HT-29 (cell line): Measurements from ENCODE around the gene MAFG. TPM values are rescaled to one million over a fixed set of nuclear protein-coding genes. Genes with fewer than 3 reads are reported as not detected.
"Not testable (repeated sequence)": the region's sequence is repeated elsewhere in the genome, so short reads cannot be mapped to it uniquely, and the experiment has no call there.

Experiments used
- DNase-seq: peaks from one replicate; pipeline ENCODE4 v3.0.0-alpha.2; 2015; ENCODE audit warnings: low spot score
- total RNA-seq: library from RNA; depleted of rRNA; stranded (reverse); fragments of >200 nt; shearing (Covaris generic); gene quantifications from 2 replicates; pipeline ENCODE4 v1.2.3, GENCODE V29; 2014

The MAFG gene
- total RNA-seq, 1 experiment from 2014 or later, result 45.5 TPM

DNA sequence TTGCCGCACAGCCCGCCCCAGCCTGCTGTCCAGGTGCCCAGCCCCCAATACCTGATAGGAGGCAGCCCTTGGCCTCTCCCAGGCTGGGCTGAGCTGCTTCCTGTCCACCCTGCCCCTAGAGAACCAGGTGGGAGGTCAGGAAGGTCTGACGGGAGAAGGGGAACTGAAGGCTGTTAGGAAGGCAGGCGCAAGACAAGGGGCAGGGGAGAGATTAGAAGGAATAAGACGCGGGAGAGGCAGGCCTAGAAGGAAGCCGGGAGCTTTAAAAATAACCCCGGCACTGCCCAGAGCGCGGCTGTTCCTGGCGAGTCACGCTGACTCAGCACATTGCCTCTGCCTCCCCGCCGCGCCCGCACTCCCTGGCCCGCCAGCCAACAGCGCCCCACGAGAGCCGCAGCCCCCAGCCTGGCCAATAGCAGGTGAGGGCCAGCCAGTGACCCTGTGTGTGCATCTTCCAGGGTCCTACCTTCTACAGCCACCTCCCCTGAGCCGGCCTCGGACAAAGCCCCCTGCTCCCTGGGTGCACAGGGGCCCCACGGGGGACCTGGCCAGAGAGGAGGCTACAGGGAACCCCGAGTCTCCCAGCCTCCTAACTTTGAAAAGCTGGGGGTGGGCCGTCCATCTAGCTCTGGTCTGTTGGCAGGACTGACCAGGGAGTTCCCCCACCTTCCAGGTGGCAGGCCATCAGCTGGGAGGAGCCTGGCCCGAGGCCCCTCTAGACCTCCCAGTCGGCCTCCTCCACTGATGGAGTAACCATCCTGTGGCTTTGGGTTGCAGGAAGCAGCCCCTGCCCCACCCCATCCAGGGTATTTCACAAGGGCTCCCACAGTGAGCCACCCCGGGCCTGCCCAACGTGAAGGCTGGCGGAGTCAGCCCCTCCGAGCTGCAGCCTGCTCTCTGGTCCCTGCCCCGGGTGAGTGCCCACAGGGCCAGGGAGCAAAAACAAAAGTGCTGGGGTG, 4.0 kb downstream of the MAFG start:
- DNase-seq, result peak; percentile 89

DNA sequence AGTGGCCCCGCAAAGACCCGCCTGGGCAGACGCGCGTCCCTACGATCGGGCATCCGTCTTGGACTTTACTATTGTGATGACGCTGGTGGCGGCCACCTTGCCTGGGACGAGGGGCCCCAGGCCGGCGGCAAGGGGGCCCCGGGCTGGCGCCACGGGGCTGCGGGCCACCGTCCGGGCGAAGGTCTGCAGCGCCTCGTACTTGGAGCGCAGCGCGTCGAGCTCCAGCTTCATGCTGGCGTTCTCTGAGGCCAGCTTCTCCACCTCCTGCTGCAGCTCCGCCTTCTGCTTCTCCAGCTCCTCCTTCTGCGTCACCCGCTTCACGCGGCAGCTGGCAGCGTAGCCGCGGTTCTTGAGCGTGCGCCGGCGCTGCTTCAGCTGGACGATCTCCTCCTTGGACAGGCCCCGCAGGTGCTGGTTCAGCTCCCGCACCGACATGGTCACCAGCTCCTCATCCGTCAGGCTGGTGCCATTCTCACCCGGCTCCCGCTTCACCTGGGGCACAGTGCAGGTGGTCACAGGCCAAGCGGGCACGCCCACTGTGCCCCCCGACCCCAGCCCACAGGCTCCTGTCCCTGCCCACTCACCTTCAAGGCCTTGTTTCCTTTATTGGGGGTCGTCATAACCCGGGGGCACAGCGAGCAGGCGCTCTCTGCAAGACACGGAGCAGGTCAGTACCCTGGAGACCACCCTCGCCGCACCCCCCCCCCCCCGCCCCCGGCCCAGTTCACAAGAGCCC, 4.8 kb downstream of the MAFG start:
- DNase-seq, result no peak

DNA sequence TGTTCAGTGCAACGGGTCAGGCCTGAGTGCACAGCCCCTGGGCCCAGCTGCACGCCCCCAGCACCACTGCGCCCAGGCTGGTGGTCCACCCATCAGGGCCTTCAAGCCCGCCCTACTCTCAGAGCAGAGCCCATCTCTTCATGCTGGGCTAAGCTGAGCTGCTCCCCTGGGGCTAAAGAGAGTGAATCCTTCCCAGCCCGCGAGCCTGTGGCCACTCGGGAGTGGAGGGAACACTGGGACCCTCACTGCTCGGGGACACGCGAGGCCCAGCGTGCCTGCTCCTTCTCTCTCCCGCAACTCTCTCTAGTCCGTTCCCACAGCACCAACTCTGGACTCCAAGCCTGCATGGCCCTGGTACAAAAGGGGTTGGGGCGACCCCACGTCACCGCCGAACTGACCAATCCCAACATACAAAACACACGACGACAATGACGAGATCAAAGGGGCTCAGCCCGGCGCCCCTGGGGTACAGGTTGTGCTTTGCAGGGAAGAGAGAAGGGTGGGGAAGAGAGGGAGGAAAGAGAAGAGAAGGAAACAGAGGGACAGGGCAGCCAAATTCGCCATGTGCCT, 5.5 kb downstream of the MAFG start:
- no peak for DNase-seq

DNA sequence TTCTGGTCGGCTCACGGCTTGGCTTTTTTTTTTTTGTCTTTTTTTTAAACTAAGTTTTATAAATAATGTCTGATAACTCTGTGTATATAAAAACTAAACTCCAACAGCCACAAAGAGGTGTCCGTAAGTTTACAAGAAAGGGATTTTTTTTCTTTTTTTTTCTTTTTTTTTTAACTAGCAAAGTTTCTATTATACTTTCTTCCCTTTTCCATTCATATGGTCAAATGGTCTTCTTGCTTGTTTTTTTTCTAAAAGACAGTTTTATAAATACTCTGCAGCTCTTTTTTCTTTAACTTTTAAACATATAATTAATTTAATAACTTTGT, 6.0 kb downstream of the MAFG start:
- DNase-seq, result no peak

DNA sequence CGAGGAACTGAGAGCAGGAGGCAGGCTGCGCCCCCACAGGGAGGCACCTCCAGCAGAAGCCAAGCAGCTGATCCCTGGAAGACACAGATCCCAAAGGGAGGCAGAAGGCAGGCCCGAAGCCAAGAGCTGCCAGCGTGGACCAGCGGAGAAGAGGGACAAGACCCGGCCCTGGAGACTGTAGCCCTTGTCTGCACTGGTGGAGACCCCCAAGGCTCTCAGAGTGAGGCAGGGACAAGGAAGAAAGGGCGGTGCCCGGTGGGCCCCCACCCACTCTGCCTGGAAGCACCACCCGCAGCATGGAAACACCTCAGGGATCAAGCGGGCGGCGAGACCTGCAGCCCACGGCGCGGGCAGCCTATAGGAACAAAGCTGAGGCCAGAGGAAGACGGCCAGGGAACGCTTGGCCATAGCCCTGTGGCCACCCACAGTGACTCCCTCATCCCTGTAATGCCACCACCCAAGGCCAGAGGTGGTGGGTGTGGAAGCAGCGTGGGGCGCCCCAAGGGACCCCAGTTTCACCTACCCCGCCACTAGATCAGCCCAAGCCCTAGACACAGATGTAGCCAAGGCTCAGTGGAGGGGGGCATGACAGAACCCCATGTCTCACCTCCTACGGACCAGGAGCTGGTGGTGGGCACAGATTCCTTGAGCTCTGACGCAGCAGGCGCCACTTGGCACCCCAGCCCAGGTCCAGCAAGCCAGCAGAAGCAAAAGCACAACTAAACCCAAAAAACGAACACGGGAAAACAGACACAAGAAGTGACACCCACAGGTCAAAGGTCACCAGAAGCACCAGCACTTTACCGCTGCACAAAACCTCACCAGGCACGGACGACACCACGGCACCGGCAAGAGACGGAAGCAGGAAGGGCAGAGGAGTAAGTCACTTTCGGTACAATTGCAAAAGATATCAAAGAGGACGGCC, 6.7 kb downstream of the MAFG start:
- DNase-seq, result no peak

DNA sequence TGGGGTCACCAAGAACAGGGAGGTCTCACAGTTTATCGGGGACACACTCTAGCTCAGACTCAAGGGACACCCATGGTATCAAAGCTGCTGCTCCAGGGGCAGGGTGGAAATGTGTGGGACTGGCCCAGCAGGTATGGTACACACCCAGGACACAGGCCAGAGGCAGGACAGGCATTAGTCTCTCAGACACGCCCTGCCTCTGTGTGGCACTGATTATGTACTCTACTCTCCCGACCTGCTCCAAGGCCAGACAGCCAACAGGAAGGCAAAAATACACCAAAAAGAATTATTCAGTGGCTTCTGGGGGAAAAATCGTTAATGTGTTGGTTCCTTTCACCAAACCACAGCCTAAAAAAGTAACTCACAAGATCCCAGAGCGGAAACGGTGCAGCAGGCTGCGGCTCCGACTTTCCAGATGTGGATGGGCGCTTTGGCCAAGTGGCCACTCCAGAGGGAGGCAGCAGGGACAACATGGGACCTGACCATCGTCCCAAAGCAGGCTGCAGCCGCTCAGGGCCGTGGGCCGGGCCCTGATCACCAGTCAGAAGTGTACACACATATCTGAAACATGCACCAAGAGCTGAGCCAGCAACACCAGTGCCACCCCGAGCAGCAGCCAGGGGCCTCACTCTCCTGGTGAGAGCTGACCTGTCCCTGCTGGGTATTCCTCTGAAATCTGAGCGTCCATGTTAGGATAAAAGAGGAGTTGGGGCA, 8.5 kb downstream of the MAFG start:
- peak; percentile 54 for DNase-seq

DNA sequence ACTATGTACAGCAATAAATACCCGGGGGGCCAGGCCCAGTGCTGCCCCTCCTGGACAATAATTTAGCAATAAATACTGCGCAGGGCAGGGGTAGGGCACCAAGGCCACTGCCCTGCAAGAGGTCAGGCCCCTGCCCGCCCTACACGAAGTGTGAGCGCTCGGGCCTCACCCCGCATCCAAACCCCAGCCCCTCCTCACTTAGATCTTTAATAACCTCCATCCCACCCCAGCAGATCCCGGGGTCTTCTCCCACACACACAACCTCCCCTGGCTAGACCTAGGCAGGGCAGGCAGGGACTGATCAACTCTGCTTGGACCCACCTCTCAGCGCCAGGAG, 9.2 kb downstream of the MAFG start:
- DNase-seq, result not testable (repeated sequence)

DNA sequence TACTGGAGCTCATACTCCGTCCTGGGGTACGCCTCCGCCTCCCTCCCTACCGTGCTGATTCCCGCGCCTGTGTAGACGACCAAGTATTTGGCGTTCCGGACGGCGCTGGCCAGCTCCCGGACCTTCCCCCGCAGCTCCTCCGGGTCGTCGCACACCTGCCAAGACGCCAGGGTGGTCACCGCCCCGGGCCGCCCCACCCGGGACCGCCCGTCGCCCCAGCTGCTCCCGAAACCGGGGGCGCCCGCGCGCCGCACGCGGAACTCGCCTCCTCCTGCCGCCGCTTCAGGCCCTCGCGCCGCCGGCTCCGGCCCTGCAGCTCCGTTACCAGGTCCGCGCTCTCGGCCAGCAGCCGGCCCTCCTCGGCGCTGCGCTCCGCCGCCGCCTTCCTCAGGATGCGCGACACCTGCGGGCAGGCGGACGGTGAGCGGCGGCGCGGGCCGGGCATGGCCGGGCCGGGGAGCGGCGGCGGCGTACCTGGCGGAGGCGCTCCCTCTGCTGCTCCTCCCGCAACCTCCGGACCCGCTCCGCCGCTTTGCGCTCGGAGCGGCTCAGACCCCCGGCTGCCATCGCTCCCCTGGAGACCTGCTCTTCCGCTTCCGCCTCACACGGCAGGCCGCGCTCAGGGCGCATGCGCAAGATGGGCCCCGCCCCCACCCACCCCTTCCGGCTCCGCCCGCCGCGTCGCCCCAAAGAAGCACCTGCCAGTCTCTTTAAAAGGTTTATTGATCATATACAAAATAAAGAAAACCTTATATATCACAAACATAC, 9.8 kb downstream of the MAFG start, which contains the start of gene SIRT7:
SIRT7 (minus strand) TSS at position 612 of the 768 bp plus-strand sequence; CDS start at position 567, 45 bp downstream.
- DNase-seq, result peak; percentile 91

DNA sequence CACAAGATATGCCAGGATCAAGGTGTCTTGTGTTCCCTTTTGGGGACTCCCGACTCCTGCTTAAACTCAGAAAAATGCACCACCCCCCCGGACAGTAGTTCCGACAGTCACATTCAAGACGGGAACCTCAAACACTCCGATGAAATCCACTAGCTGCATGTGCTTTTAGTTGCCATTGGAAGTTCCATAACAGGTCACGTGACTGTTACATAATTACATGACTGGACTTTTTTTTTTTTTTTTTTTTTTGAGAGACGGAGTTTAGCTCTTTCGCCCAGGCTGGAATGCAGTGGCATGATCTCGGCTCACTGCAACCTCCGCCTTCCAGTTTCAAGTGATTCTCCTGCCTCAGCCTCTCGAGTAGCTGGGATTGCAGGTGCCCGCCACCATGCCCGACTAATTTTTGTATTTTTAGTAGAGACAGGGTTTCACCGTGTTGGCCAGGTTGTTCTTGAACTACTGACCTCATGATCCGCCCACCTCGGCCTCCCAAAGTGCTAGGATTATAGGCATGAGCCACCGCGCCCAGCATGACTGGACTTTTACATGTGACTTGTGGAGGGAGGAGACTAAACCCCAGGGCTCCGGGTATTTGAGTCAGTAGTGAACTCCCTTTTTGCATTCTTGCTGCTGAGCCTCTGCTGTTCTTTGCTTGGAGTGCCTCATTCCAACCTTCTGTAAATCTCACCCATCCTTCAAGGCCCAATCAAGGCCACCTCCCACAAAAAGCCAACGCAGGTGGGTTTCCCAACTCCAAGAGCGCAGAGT, 11.1 kb downstream of the MAFG start:
- peak; percentile 61 for DNase-seq

DNA sequence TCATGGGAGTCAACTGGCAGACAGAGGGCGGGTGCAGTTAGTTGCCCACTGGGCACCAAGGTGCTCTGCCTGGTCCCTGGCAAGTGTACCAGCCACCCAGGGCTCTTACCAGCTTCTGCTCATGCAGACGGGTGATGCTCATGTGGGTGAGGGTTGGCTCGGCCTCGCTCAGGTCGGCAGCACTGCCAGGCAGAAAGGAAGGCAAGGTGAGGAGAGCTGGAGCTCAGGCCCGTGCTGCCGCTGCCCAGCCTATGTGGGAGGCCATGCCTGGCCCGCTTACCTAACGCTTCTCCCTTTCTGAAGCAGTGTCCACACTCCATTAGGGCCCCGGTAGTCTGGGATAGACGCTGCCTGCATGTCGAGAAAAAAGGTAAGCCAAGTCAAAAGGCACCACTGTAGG, 12.2 kb downstream of the MAFG start:
- no peak for DNase-seq

DNA sequence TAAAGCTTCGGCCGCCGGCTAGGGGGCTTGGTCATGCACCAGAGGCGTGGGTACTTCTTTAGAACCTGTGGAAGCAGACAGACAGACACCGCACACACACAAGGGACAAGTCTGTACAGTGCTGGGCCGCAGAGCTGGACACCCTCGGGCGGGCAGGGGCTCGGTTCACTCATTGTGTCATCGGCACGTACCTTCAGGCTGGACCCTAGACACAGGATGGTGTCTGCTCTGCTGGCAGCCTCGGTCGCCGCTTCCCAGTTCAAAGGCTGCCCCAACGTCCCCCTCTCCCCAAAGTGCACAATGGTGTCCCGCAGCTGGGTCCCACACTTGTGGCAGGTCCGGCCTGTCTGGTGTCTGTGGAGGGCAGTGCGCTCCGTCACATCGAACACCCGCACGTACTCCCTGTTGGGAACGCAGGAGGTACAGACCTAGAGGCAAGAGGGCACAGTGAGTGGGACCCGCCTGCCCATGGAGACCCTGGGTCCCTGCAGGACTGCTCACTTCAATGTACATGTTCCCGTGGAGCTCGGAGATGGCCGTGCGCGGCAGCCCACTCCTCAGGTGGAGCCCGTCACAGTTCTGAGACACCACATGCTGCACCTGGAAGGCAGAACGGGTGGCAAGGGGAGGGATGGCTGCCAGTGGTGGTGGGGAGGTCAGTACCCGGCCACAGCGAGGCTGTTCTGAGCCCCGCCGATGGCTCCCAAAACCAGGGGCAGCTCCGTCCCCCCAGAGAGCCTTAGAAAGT, 13.3 kb downstream of the MAFG start:
- no peak for DNase-seq

DNA sequence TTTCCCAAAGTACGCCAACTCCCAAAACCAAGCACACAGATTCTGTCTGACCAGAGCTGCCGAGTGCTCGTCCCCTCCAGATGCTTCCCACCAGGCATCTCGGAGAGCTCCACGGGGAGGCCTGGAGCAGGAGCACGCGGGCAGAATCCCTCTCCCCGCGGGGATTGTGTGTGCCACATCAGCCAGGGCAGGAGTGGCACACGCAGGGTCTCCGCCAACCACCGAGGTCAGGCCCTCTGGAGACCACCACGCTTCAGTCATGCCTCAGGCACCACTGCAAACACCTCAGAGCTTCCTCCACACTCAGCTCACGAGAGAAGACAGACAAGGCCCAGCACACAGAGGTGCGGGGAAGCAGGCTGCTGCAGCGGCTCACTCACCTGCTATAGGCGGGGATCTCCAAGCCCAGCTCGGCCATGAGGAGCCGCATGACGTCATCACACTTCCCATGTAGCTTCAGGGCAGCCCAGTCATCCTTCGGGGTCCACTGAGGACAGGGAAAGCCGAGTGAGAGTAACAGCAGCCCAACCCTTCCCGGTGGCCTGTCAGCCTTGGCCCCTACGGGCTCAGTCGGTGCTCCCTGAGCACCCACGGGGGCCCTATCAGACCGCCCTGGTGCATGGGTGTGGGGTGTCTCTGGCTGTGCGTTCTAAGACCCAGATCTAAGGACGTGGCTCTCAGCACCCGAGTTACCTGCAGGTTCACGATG, 14.0 kb downstream of the MAFG start:
- no peak for DNase-seq

DNA sequence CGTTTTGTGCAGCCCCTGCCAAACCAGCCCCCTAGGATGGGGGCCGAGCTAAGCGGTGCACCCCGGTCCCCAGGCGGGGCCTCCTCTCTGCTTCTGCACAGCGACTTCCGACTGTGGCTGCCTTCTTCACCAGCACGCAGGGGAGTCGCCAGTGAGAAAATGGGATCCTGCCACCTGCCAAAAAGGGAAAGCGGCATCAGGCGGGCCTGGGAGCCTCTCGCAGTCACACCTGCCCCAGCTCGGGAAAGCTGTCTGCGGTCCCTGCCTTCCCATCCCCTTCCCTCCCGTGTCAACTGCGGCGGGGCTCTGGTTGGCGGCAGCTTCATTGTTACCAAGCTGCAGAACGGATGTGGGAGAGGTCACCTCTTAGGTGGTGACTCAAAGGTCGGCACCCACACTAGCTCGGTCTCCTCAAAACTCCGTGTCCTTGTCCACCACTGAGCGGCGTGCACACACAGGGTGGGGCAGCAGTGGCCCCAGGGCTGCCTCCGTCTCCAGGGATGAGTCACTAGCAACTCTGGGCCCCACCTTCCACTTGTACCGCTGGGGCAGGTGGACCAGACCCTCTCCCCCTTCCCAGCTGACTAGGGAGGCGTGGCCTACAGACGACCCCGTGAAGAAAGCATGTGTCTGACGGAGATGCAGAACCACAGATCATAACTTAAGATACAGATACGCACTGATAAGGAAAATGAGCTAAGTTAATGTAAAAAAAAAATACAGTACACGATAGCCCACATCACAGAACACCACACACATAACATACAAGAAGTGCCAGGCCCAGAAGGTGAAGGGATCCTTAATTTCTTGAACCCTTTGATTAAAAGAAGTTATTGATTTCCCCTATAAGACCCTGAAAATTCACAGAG, 14.9 kb downstream of the MAFG start:
- DNase-seq, result peak; percentile 88

DNA sequence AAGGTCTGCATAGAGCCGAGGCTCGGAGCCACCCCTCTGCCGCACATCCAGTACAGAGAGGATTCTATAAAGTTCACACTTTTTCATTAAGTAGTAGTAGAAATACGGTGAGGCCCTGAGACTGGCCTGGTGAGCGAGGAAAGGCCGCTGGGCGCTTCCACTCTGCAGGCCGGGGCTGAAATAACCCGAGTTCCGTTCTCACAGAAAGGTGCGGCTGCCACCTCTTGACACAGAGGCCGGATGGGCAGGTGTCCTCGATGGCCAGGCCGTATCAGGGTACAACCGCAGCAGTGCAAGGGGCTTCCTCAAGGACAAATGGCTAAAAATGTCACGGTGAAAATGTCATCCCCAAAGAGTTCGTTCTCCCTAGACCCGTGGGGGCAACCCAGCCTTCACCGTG, 15.6 kb downstream of the MAFG start:
- DNase-seq, result no peak

DNA sequence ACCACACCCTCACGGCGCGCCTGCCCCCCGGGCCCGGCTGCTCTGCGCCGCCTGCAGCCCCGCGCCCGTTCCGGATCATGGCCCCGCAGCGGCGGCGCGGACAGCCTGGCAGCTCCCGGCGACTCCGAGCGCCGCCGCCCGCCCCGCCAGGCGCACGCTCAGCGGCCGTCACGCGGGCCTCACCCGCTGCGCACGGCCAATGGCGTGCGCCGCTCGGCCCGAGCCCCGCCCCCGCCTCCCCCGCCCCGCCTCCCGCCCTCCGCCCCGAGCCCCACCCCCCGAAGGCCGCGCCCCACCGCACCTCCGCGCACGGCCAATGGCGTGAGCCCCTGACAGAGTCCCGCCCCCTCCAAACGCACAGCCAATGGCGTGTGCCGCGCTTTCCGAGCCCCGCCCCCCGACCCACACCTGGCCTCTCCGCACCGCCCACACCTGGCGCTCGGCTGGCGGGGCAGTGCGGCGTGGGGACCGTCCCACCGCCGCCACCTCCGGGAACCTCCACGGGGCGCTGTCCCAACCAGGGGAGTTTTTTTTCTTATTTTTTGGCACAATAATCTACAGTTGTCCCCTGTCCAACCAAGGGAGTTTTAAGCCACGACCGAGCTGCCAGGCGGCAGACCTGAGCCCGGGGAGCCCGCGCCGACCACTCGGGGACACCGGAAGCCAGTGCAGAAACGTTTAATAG, 16.1 kb downstream of the MAFG start, which contains the start of gene PCYT2:
PCYT2 (minus strand) TSS at position 123 of the 685 bp plus-strand sequence; CDS start at position 79, 44 bp downstream.
- peak; percentile 92 for DNase-seq

DNA sequence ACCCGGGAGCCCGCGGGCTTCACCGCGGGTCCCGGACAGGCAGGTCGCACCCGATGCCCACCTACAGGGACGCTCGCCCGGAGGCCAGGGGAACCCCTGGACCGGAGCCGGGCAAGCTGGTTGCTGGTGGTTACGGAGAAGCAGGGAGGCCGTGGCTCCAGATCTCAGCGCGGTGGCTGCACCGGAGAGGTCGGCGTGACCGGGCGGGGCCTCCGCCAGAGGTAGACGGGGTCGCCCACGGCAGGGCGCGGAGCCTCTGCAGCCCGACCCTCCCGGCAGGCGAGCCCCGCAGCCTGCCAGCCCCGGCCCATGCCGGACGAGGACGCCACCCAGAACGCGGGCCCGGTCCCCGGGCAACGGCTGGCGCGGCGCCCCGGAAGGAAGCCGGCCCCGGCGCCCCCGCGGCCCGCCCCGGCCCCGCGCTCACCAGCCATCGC, 16.7 kb downstream of the MAFG start:
- no peak for DNase-seq
